IMR-90 (cell line): ENCODE data around the gene MXD4. TPM values are rescaled to one million over a fixed set of nuclear protein-coding genes. Genes with fewer than 3 reads are reported as not detected.

ENCODE experiments used
- ATAC-seq: fragments of 200-7000 bp; cut with Tn5 transposase; 2 replicates; pipeline ENCODE4 v1.9.1; 2020; ENCODE audit warnings: low read depth, mild to moderate bottlenecking, moderate library complexity
- BruUV-seq: library from RNA; stranded (reverse); fragments of 400-500 nt; replicated peaks from 2 replicates; lab custom pipeline; 2021; lab: Mats Ljungman, UMichigan
- CTCF ChIA-PET: fragments of 300-600 bp; formaldehyde crosslinking; extraction: SDS; loops from one replicate; lab custom pipeline; 2021; ENCODE audit warnings: antibody characterized with exemption; lab: Yijun Ruan, JAX
- POLR2A ChIA-PET: fragments of 300-600 bp; sonication (Branson Sonifier 250); formaldehyde crosslinking; loops from one replicate; lab custom pipeline; 2022; ENCODE audit warnings: antibody characterized with exemption; ENCODE audit not compliant: unreplicated experiment; lab: Charles Lee
- DNase-seq: peaks from one replicate; pipeline ENCODE4 v3.0.0; 2013
- H2AFZ ChIP-seq: replicated peaks from 2 replicates; pipeline ENCODE3; 2013; ENCODE audit warnings: low read length, mild to moderate bottlenecking; ENCODE audit not compliant: poor library complexity
- H2AK5ac ChIP-seq: 2 replicates; pipeline ENCODE4 v1.6.1; 2013; ENCODE audit warnings: low read depth, low read length, inconsistent platforms
- H2AK9ac ChIP-seq: replicated peaks from 2 replicates; pipeline ENCODE3; 2013; ENCODE audit warnings: mild to moderate bottlenecking, low read depth, low read length, moderate library complexity; ENCODE audit not compliant: poor library complexity
- H2BK120ac ChIP-seq: 2 replicates; pipeline ENCODE4 v1.6.1; 2013; ENCODE audit warnings: low read depth, low read length, inconsistent platforms
- H2BK15ac ChIP-seq: 3 replicates; pipeline ENCODE4 v1.6.1; 2013; ENCODE audit warnings: low read depth, low read length, inconsistent platforms
- H2BK20ac ChIP-seq: 2 replicates; pipeline ENCODE4 v1.6.1; 2013; ENCODE audit warnings: low read depth, mild to moderate bottlenecking, inconsistent platforms, low read length, moderate library complexity
- H2BK5ac ChIP-seq: 2 replicates; pipeline ENCODE4 v1.6.1; 2013; ENCODE audit warnings: mild to moderate bottlenecking, low read depth, low read length, inconsistent platforms; ENCODE audit not compliant: poor library complexity, severe bottlenecking
- H3K14ac ChIP-seq: replicated peaks from 2 replicates; pipeline ENCODE4 v1.6.1; 2013; ENCODE audit warnings: low read depth, low read length, inconsistent platforms
- H3K18ac ChIP-seq: 2 replicates; pipeline ENCODE4 v1.6.1; 2013; ENCODE audit warnings: low read depth, low read length, control low read depth
- H3K23ac ChIP-seq: 2 replicates; pipeline ENCODE4 v1.6.1; 2013; ENCODE audit warnings: low read depth, low read length, inconsistent platforms
- H3K27ac ChIP-seq: 2 replicates; pipeline ENCODE4 v1.5.1; 2013; ENCODE audit warnings: mild to moderate bottlenecking, control low read depth, low read length; ENCODE audit not compliant: insufficient read depth
- H3K27me3 ChIP-seq: 2 replicates; pipeline ENCODE4 v1.6.1; 2013; ENCODE audit warnings: low read length; ENCODE audit not compliant: control insufficient read depth, insufficient read depth
- H3K36me3 ChIP-seq: 2 replicates; pipeline ENCODE4 v1.6.1; 2013; ENCODE audit warnings: low read length, mixed read lengths; ENCODE audit not compliant: control insufficient read depth, insufficient read depth
- H3K4ac ChIP-seq: 2 replicates; pipeline ENCODE4 v1.6.1; 2013; ENCODE audit warnings: low read depth, low read length, inconsistent platforms
- H3K4me1 ChIP-seq: 2 replicates; pipeline ENCODE4 v1.6.1; 2013; ENCODE audit warnings: low read length, mixed read lengths; ENCODE audit not compliant: control insufficient read depth, insufficient read depth
- H3K4me2 ChIP-seq: 2 replicates; pipeline ENCODE4 v1.6.1; 2013; ENCODE audit warnings: low read depth, mild to moderate bottlenecking, control low read depth, low read length, moderate library complexity
- H3K4me3 ChIP-seq: 2 replicates; pipeline ENCODE4 v1.5.1; 2013; ENCODE audit warnings: low read depth, mild to moderate bottlenecking, control low read depth, low read length, moderate library complexity; ENCODE audit not compliant: insufficient read depth
- H3K56ac ChIP-seq: 2 replicates; pipeline ENCODE4 v1.6.1; 2013; ENCODE audit warnings: low read length, inconsistent platforms; ENCODE audit not compliant: insufficient read depth; ENCODE audit errors: extremely low read depth
- H3K79me1 ChIP-seq, 2 experiments: 2 replicates each; pipeline ENCODE4 v1.6.1; 2013; ENCODE audit warnings: low read length in 2 of 2, inconsistent platforms in 1 of 2, low read depth in 1 of 2
- H3K9ac ChIP-seq: 2 replicates; pipeline ENCODE4 v1.6.1; 2013; ENCODE audit warnings: low read depth, low read length, control low read depth
- H3K9me1 ChIP-seq: 2 replicates; pipeline ENCODE4 v1.6.1; 2013; ENCODE audit warnings: low read length, inconsistent platforms; ENCODE audit not compliant: insufficient read depth
- H3K9me3 ChIP-seq: 2 replicates; pipeline ENCODE4 v1.6.1; 2013; ENCODE audit warnings: low read length; ENCODE audit not compliant: control insufficient read depth, insufficient read depth
- H4K20me1 ChIP-seq: 2 replicates; pipeline ENCODE4 v1.6.1; 2013; ENCODE audit warnings: low read length, inconsistent platforms; ENCODE audit not compliant: insufficient read depth
- H4K5ac ChIP-seq: 2 replicates; pipeline ENCODE4 v1.6.1; 2013; ENCODE audit warnings: mild to moderate bottlenecking, low read depth, low read length, control low read depth
- H4K8ac ChIP-seq, 2 experiments: 2 replicates each; pipeline ENCODE4 v1.6.1; 2013; ENCODE audit warnings: low read depth in 2 of 2, low read length in 2 of 2, control low read depth in 1 of 2, inconsistent platforms in 1 of 2
- H4K91ac ChIP-seq: 2 replicates; pipeline ENCODE4 v1.6.1; 2013; ENCODE audit warnings: low read depth, low read length, inconsistent platforms; ENCODE audit not compliant: insufficient read depth
- BHLHE40 ChIP-seq: fragments of 150-350 bp; IDR thresholded peaks from 2 replicates; pipeline ENCODE4 v1.6.1; 2016; ENCODE audit warnings: mild to moderate bottlenecking, low read depth, low read length
- ELK1 ChIP-seq: fragments of 150-350 bp; IDR thresholded peaks from 2 replicates; pipeline ENCODE4 v1.6.1; 2016; ENCODE audit warnings: low read depth, mild to moderate bottlenecking, low read length, moderate library complexity, borderline replicate concordance
- FOS ChIP-seq: fragments of 150-350 bp; IDR thresholded peaks from 2 replicates; pipeline ENCODE4 v1.6.1; 2016; ENCODE audit warnings: low read depth, low read length
- MAFK ChIP-seq: IDR thresholded peaks from 2 replicates; pipeline ENCODE4 v1.6.1; 2012; ENCODE audit warnings: low read depth, low read length, improper control_type of control experiment
- MAZ ChIP-seq: IDR thresholded peaks from 2 replicates; pipeline ENCODE4 v1.6.1; 2012; ENCODE audit warnings: low read depth, mild to moderate bottlenecking, low read length, improper control_type of control experiment, moderate library complexity, borderline replicate concordance
- MXI1 ChIP-seq: IDR thresholded peaks from 2 replicates; pipeline ENCODE4 v1.6.1; 2012; ENCODE audit warnings: low read depth, mild to moderate bottlenecking, low read length, moderate library complexity, borderline replicate concordance
- POLR2A ChIP-seq: IDR thresholded peaks from 2 replicates; pipeline ENCODE4 v1.6.1; 2012; ENCODE audit warnings: mild to moderate bottlenecking, low read depth, low read length
- RAD21 ChIP-seq: IDR thresholded peaks from 2 replicates; pipeline ENCODE4 v1.6.1; 2012; ENCODE audit warnings: low read length, improper control_type of control experiment
- RCOR1 ChIP-seq: IDR thresholded peaks from 2 replicates; pipeline ENCODE4 v1.6.1; 2012; ENCODE audit warnings: mild to moderate bottlenecking, low read length, improper control_type of control experiment; ENCODE audit not compliant: insufficient replicate concordance
- RFX5 ChIP-seq: IDR thresholded peaks from 2 replicates; pipeline ENCODE4 v1.8.0; 2012; ENCODE audit warnings: low read depth, mild to moderate bottlenecking, low read length, moderate library complexity
- SMC3 ChIP-seq: fragments of 150-350 bp; IDR thresholded peaks from 2 replicates; pipeline ENCODE4 v1.6.1; 2016; ENCODE audit warnings: low read depth, mild to moderate bottlenecking, antibody characterized with exemption, low read length, moderate library complexity
- USF2 ChIP-seq: fragments of 150-350 bp; IDR thresholded peaks from 2 replicates; pipeline ENCODE4 v1.6.1; 2017; ENCODE audit warnings: mild to moderate bottlenecking, antibody characterized with exemption, low read length, low read depth
- WGBS, 2 experiments: methylation state at CpG; one replicate each; pipeline versions ENCODE4 v1.1.5 to v1.1.7; 2013; ENCODE audit warnings: missing lambda C conversion rate in 2 of 2; ENCODE audit not compliant: insufficient read length in 1 of 2; ENCODE audit errors: extremely low coverage in 2 of 2; 5-methylcytosine and 5-hydroxymethylcytosine counted together
- dilution Hi-C: fragments of 300-500 bp; cut with HindIII; formaldehyde crosslinking; loops from one replicate; pipeline ENCODE4 v1.14.3; 2018; ENCODE audit warnings: low sequenced_read_pairs; ENCODE audit not compliant: unreplicated experiment
- in situ Hi-C: fragments of 300-500 bp; cut with MboI; formaldehyde crosslinking; loops from 3 replicates; pipeline ENCODE4 v1.14.3; 2019; ENCODE audit warnings: low sequenced_read_pairs, inconsistent platforms, mixed read lengths
- intact Hi-C: fragments of 100-400 bp; cut with micrococcal nuclease; formaldehyde crosslinking; loops from 2 replicates; pipeline ENCODE4 v1.10.0; 2022
- polyA plus RNA-seq, 3 experiments: library from polyadenylated mRNA; depleted of rRNA; stranded (reverse); fragments of >200 nt; gene quantifications; 2 replicates each; pipeline ENCODE4 v1.2.3, GENCODE V29; 2012; ENCODE audit warnings: low replicate concordance in 1 of 3
- total RNA-seq: library from RNA; depleted of rRNA; stranded (reverse); fragments of >200 nt; gene quantifications from 2 replicates; pipeline ENCODE4 v1.2.3, GENCODE V29; 2012

MXD4 gene
- total and polyA plus RNA-seq, 2 of the 4 experiments (the other 2 are of a cell fraction) = 22.8 to 54.4 TPM

- POLR2A ChIA-PET = no interaction called here
- WGBS, 2 experiments = 78% methylated on average over 7 of the region's 9 CpGs; no CpG with 5 or more reads in 1 of the 2 experiments
Measured at GRCh38 chr4:2295500-2295899, 33.6 kb upstream of the MXD4 start.

More at GRCh38 chr4:2295500-2295899, 33.6 kb upstream of the MXD4 start:
- H2AK9ac ChIP-seq = no peak overlapping the region
- H3K9me1 ChIP-seq = peaks cover 2% of the 10 kb centered on the region; the same call in 1 of the 2 replicates
- CTCF ChIA-PET = no interaction called here
- DNase-seq (no peak), ATAC-seq (no peak)
- no peak overlapping the region for H3K14ac ChIP-seq
- no peak overlapping the region for H3K9ac ChIP-seq
- no peak overlapping the region; the same call in 1 of the 2 replicates for H2AK5ac ChIP-seq
- H2BK20ac ChIP-seq = no peak overlapping the region
- no TSS peak for BruUV-seq
- no peak overlapping the region for H3K4ac ChIP-seq
- no peak overlapping the region for H2AFZ ChIP-seq
- no peak overlapping the region for H4K5ac ChIP-seq
- no peak overlapping the region for H2BK120ac ChIP-seq
- no peaks in the 10 kb centered on the region for H3K9me3 ChIP-seq
- no peak overlapping the region for H3K23ac ChIP-seq
- H3K27me3 ChIP-seq = peaks cover 10% of the 10 kb centered on the region
- no peaks in the 10 kb centered on the region for H3K79me1 ChIP-seq
- H4K91ac ChIP-seq = no peak overlapping the region
- no peak overlapping the region for H4K8ac ChIP-seq
- H4K20me1 ChIP-seq = peaks cover 8% of the 10 kb centered on the region; the same call in 1 of the 2 replicates
- TF ChIP-seq ELK1 (no peak), FOS (no peak), POLR2A (no peak), BHLHE40 (no peak), MAZ (no peak), SMC3 (no peak), RAD21 (no peak), RCOR1 (no peak), MAFK (no peak), RFX5 (no peak), MXI1 (no peak), USF2 (no peak)
- dilution Hi-C loops (no loop called here), in situ Hi-C loops (no loop called here), intact Hi-C loops (no loop called here)
- H2BK15ac ChIP-seq = no peak overlapping the region
- H3K18ac ChIP-seq = no peak overlapping the region; the same call in 1 of the 2 replicates
- no peak overlapping the region for H3K56ac ChIP-seq
- H2BK5ac ChIP-seq = no peak overlapping the region
- no peaks in the 10 kb centered on the region for H3K36me3 ChIP-seq
- peaks cover 11% of the 10 kb centered on the region for H3K4me1 ChIP-seq
- H3K4me2 ChIP-seq = no peak overlapping the region
- no peak overlapping the region for H3K27ac ChIP-seq
- H3K4me3 ChIP-seq = no peak overlapping the region
